HepG2 (cell line): ENCODE measurements around the gene GPR87. TPM values are rescaled to one million over a fixed set of nuclear protein-coding genes. Genes with fewer than 3 reads are reported as not detected.

ENCODE experiments used
- ATAC-seq: fragments of 200-7000 bp; cut with Tn5 transposase; 3 replicates; pipeline ENCODE4 v1.9.1; 2020; ENCODE audit warnings: mild to moderate bottlenecking, moderate library complexity
- BruUV-seq: library from RNA; stranded (reverse); fragments of 400-500 nt; replicated peaks from 2 replicates; lab custom pipeline; 2021; lab: Mats Ljungman, UMichigan
- CTCF ChIA-PET: fragments of 300-600 bp; formaldehyde crosslinking; extraction: SDS; loops from one replicate; lab custom pipeline; 2021; ENCODE audit warnings: low total read pairs, inconsistent platforms, low intra/inter-chr PET ratio; lab: Yijun Ruan, JAX
- POLR2A ChIA-PET: fragments of 350-600 bp; sonication (Branson Sonifier 250); formaldehyde crosslinking; loops from one replicate; lab custom pipeline; 2020; ENCODE audit warnings: antibody characterized with exemption, inconsistent platforms; lab: Yijun Ruan, JAX
- DNase-seq: peaks from one replicate; pipeline ENCODE4 v3.0.0-alpha.2; 2015; ENCODE audit warnings: low spot score
- FAIRE-seq: peaks from 3 replicates; lab custom pipeline; 2011; peaks lifted over from hg19 to GRCh38; lab: Jason Lieb, UNC
- H2AFZ ChIP-seq: one replicate; pipeline ENCODE4 v1.6.1; 2011; ENCODE audit warnings: low read length, inconsistent platforms
- H3K27ac ChIP-seq: fragments of 300-600 bp; 3 replicates; pipeline ENCODE4 v1.8.0; 2011; ENCODE audit warnings: mixed run types, mild to moderate bottlenecking, mixed read lengths, low read length, inconsistent platforms; ENCODE audit not compliant: insufficient read depth; ENCODE audit errors: extremely low read length
- H3K27me3 ChIP-seq, 2 experiments: fragments of 200-600 bp in 1 of 2; 2 replicates in 1 of 2; 3 replicates in 1 of 2; pipeline versions ENCODE4 v1.6.0 to v1.8.0; 2011; ENCODE audit warnings: low read length in 2 of 2, mild to moderate bottlenecking in 2 of 2, moderate library complexity in 2 of 2, inconsistent platforms in 1 of 2; ENCODE audit not compliant: insufficient read depth in 2 of 2, control insufficient read depth in 1 of 2
- H3K36me3 ChIP-seq, 2 experiments: fragments of 200-600 bp in 1 of 2; replicated peaks in 1 of 2; 2 replicates in 1 of 2; 3 replicates in 1 of 2; pipeline versions ENCODE4 v1.5.1 to v1.8.0; 2011; ENCODE audit warnings: low read length in 2 of 2, inconsistent platforms in 1 of 2; ENCODE audit not compliant: insufficient read depth in 2 of 2, control insufficient read depth in 1 of 2
- H3K4me1 ChIP-seq: 2 replicates; pipeline ENCODE4 v1.5.1; 2012; ENCODE audit warnings: low read length, inconsistent platforms; ENCODE audit not compliant: insufficient read depth
- H3K4me2 ChIP-seq: 2 replicates; pipeline ENCODE4 v1.6.0; 2011; ENCODE audit warnings: low read depth, low read length, inconsistent platforms
- H3K4me3 ChIP-seq, 3 experiments: fragments of 200-600 bp in 1 of 3; sonication (generic), shearing (Covaris generic) in 1 of 3; replicated peaks in 1 of 3; 2 replicates each; pipeline ENCODE4 v1.5.1; 2011 to 2016; ENCODE audit warnings: low read length in 3 of 3, inconsistent platforms in 2 of 3, low read depth in 2 of 3, mild to moderate bottlenecking in 2 of 3, control low read depth in 1 of 3, mixed read lengths in 1 of 3; ENCODE audit not compliant: insufficient read depth in 1 of 3
- H3K79me2 ChIP-seq: one replicate; pipeline ENCODE4 v1.6.1; 2011; ENCODE audit warnings: low read length, inconsistent platforms; ENCODE audit not compliant: insufficient read depth
- H3K9ac ChIP-seq: 2 replicates; pipeline ENCODE4 v1.6.0; 2011; ENCODE audit warnings: mild to moderate bottlenecking, low read depth, low read length, inconsistent platforms; ENCODE audit not compliant: insufficient read depth
- H3K9me3 ChIP-seq: 2 replicates; pipeline ENCODE4 v1.5.1; 2012; ENCODE audit warnings: mild to moderate bottlenecking, low read length
- H4K20me1 ChIP-seq: 2 replicates; pipeline ENCODE4 v1.6.0; 2011; ENCODE audit warnings: inconsistent platforms, mild to moderate bottlenecking, low read length, moderate library complexity; ENCODE audit not compliant: insufficient read depth
- ADNP ChIP-seq: sonication (generic); formaldehyde crosslinking; IDR thresholded peaks from 2 replicates; pipeline ENCODE4 v1.4.0; 2020; ENCODE audit warnings: missing genetic modification reagents
- SP1 ChIP-seq, 2 experiments: fragments of 450-650 bp in 1 of 2; sonication (generic) in 1 of 2; formaldehyde crosslinking in 1 of 2; IDR thresholded peaks; 2 replicates each; pipeline versions ENCODE4 v1.4.0 to v1.6.1; 2016 to 2020; ENCODE audit warnings: missing genetic modification reagents in 1 of 2
- TEAD2 ChIP-seq: sonication (generic); formaldehyde crosslinking; IDR thresholded peaks from 2 replicates; pipeline ENCODE4 v1.9.0; 2021; ENCODE audit warnings: missing genetic modification reagents
- TEAD3 ChIP-seq: optimal IDR thresholded peaks from 2 replicates; pipeline ENCODE3; 2016; ENCODE audit warnings: borderline replicate concordance
- ZNF740 ChIP-seq: sonication (generic); formaldehyde crosslinking; IDR thresholded peaks from 2 replicates; pipeline ENCODE4 v1.4.0; 2020; ENCODE audit warnings: missing genetic modification reagents
- WGBS: methylation state at CpG from one replicate; pipeline ENCODE4 v1.1.6; 2017; ENCODE audit warnings: low lambda C conversion rate; 5-methylcytosine and 5-hydroxymethylcytosine counted together
- in situ Hi-C: cut with HindIII; loops from 2 replicates; pipeline ENCODE4 v1.10.0; 2017; ENCODE audit warnings: low pct_unique_long_range_greater_than_20kb; ENCODE audit not compliant: extremely low pct_ligation_motif_present
- intact Hi-C: fragments of 100-400 bp; cut with micrococcal nuclease; formaldehyde crosslinking; loops from one replicate; pipeline ENCODE4 v1.10.0; 2022; ENCODE audit not compliant: unreplicated experiment
- polyA plus RNA-seq, 8 experiments: library from polyadenylated mRNA; depleted of rRNA in 3 of 8; stranded (reverse) in 7 of 8; unstranded in 1 of 8; fragments of >200 nt; fragmentation: Illumina TruSeq in 4 of 8; extraction: Trizol in 4 of 8; gene quantifications; 2 replicates each; pipeline versions ENCODE4 v1.2.1 to v1.2.3, GENCODE V29; 2011 to 2016; ENCODE audit warnings: low read depth in 4 of 8, missing spikeins in 1 of 8, mixed read lengths in 1 of 8; ENCODE audit not compliant: insufficient read depth in 1 of 8
- total RNA-seq, 5 experiments: library from RNA; depleted of rRNA; stranded (reverse); fragments of >200 nt; fragmentation: Illumina TruSeq; extraction: Trizol; gene quantifications; 2 replicates each; pipeline ENCODE4 v1.2.3, GENCODE V29; 2016; ENCODE audit warnings: low read depth in 1 of 5
- TF ChIP-seq, protein P1 (sequence below): sonication (generic); formaldehyde crosslinking; IDR thresholded peaks from 2 replicates; pipeline ENCODE4 v1.8.0; 2022; ENCODE audit warnings: mild to moderate bottlenecking, missing genetic modification reagents
- TF ChIP-seq, protein P2 (sequence below): sonication (generic); formaldehyde crosslinking; IDR thresholded peaks from 2 replicates; pipeline ENCODE4 v1.4.0; 2020; ENCODE audit warnings: missing genetic modification reagents
- TF ChIP-seq, protein P3 (sequence below): sonication (generic); formaldehyde crosslinking; IDR thresholded peaks from 2 replicates; pipeline ENCODE4 v1.4.0; 2020; ENCODE audit warnings: mild to moderate bottlenecking, missing genetic modification reagents

GPR87 gene
- total and polyA plus RNA-seq, 2 of the 13 experiments (the other 11 are each of a cell fraction or from before 2014, with no cell fraction given) = not detected

DNA sequence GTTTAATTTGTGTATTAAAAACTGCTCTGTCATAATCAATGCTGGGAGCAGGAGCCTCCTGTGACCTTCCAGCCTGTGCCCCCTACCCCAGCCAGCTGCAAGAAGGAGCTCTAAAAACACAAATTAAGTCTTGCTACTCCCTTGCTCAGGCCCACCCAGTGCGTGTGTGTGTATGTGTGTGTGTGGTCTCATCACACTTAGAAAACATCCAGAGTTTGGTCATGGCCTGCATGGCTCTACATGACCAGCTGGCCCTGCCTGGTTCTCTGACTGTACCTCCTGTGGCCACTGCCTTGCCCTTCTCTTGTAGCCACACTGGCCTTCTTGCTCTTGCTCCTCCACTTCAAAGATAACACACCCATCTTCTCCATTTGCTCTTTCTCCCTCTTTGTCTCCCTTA is 52.0 kb downstream of the GPR87 start:
- intact Hi-C loops (no loop called here), in situ Hi-C loops (no loop called here)
- Histone ChIP-seq H3K36me3 (no peaks in the 10 kb centered on the region), H3K4me1 (no peaks in the 10 kb centered on the region), H2AFZ (no peak overlapping the region), H4K20me1 (no peaks in the 10 kb centered on the region), H3K9ac (no peak overlapping the region), H3K9me3 (no peaks in the 10 kb centered on the region), H3K4me3 (no peak overlapping the region), H3K27ac (no peak overlapping the region), H3K79me2 (no peaks in the 10 kb centered on the region), H3K4me2 (no peak overlapping the region), H3K27me3 (no peaks in the 10 kb centered on the region; a peak in 1 of 5 replicates)
- 80% methylated on average over 1 of the region's 1 CpG for WGBS
- ChIA-PET POLR2A (no interaction called here), CTCF (no interaction called here)
- DNase-seq = no peak
- FAIRE-seq = no peak
- TF ChIP-seq, protein P1, sequence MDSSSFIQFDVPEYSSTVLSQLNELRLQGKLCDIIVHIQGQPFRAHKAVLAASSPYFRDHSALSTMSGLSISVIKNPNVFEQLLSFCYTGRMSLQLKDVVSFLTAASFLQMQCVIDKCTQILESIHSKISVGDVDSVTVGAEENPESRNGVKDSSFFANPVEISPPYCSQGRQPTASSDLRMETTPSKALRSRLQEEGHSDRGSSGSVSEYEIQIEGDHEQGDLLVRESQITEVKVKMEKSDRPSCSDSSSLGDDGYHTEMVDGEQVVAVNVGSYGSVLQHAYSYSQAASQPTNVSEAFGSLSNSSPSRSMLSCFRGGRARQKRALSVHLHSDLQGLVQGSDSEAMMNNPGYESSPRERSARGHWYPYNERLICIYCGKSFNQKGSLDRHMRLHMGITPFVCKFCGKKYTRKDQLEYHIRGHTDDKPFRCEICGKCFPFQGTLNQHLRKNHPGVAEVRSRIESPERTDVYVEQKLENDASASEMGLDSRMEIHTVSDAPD (CRISPR knock-in tag) = no peak
- TF ChIP-seq ADNP (CRISPR knock-in tag) (no peak), TEAD2 (CRISPR knock-in tag) (no peak), TEAD3 (no peak), ZNF740 (no peak), SP1 (IDR thresholded peaks at IDR 0.05) (no peak), SP1 (CRISPR knock-in tag; IDR thresholded peaks at IDR 0.05) (no peak)
- TF ChIP-seq, protein P2, sequence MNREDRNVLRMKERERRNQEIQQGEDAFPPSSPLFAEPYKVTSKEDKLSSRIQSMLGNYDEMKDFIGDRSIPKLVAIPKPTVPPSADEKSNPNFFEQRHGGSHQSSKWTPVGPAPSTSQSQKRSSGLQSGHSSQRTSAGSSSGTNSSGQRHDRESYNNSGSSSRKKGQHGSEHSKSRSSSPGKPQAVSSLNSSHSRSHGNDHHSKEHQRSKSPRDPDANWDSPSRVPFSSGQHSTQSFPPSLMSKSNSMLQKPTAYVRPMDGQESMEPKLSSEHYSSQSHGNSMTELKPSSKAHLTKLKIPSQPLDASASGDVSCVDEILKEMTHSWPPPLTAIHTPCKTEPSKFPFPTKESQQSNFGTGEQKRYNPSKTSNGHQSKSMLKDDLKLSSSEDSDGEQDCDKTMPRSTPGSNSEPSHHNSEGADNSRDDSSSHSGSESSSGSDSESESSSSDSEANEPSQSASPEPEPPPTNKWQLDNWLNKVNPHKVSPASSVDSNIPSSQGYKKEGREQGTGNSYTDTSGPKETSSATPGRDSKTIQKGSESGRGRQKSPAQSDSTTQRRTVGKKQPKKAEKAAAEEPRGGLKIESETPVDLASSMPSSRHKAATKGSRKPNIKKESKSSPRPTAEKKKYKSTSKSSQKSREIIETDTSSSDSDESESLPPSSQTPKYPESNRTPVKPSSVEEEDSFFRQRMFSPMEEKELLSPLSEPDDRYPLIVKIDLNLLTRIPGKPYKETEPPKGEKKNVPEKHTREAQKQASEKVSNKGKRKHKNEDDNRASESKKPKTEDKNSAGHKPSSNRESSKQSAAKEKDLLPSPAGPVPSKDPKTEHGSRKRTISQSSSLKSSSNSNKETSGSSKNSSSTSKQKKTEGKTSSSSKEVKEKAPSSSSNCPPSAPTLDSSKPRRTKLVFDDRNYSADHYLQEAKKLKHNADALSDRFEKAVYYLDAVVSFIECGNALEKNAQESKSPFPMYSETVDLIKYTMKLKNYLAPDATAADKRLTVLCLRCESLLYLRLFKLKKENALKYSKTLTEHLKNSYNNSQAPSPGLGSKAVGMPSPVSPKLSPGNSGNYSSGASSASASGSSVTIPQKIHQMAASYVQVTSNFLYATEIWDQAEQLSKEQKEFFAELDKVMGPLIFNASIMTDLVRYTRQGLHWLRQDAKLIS (CRISPR knock-in tag) = no peak
- TF ChIP-seq, protein P3, sequence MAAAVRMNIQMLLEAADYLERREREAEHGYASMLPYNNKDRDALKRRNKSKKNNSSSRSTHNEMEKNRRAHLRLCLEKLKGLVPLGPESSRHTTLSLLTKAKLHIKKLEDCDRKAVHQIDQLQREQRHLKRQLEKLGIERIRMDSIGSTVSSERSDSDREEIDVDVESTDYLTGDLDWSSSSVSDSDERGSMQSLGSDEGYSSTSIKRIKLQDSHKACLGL (CRISPR knock-in tag) = no peak
- BruUV-seq = no TSS peak
- no peak for ATAC-seq
